ENCODE results near the gene MAD1L1.

DNA sequence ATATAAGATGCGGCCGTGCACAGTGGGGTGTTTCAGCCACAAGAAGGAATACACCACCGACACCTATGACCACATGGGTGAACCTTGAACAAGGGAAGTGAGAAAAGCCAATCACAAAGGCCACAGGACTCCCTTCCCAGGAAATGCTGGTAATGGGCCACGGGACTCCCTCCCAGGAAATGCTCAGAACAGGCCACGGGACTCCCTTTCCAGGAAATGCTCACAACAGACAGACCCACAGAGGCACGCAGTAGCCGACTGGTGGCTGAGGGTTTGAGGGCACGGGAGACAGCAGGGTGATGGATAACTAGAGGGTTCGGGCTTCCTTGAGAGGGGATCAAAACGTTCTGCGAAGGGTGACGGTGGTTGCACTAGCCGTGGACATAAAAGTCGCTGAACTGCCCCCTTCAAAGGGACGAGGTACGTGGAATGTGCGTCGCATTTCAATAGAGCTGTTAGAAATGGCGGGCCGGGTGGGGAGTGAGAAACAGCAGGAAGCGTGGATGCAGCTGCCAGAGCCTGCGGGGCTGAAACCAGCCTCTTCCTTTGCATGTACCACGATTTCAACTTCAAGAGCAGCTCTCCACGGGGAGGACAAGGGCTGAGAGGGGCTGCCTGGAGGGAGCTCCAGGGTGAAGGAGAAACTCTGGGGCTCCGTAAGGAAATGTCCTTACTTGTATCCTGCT lies 288.7 kb downstream of the MAD1L1 start:
- no peak for TF ChIP-seq POLR2A (IDR thresholded peaks at IDR 0.05; ENCODE audit: low read depth, low read length)
- TF ChIP-seq, protein P1, sequence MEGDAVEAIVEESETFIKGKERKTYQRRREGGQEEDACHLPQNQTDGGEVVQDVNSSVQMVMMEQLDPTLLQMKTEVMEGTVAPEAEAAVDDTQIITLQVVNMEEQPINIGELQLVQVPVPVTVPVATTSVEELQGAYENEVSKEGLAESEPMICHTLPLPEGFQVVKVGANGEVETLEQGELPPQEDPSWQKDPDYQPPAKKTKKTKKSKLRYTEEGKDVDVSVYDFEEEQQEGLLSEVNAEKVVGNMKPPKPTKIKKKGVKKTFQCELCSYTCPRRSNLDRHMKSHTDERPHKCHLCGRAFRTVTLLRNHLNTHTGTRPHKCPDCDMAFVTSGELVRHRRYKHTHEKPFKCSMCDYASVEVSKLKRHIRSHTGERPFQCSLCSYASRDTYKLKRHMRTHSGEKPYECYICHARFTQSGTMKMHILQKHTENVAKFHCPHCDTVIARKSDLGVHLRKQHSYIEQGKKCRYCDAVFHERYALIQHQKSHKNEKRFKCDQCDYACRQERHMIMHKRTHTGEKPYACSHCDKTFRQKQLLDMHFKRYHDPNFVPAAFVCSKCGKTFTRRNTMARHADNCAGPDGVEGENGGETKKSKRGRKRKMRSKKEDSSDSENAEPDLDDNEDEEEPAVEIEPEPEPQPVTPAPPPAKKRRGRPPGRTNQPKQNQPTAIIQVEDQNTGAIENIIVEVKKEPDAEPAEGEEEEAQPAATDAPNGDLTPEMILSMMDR (conservative IDR thresholded peaks at IDR 0.05; ENCODE audit: low read depth, low read length): no peak
- TF ChIP-seq RCOR1 (IDR thresholded peaks at IDR 0.05; ENCODE audit: insufficient replicate concordance, low read length): no peak
- no peak for TF ChIP-seq CEBPB (IDR thresholded peaks at IDR 0.05; ENCODE audit: low read depth, low read length)
- TF ChIP-seq MAFK (IDR thresholded peaks at IDR 0.05; ENCODE audit: low read depth, low read length): no peak
- TF ChIP-seq MXI1 (IDR thresholded peaks at IDR 0.05; ENCODE audit: borderline replicate concordance, low read depth, low read length): no peak
- TF ChIP-seq, protein P2, sequence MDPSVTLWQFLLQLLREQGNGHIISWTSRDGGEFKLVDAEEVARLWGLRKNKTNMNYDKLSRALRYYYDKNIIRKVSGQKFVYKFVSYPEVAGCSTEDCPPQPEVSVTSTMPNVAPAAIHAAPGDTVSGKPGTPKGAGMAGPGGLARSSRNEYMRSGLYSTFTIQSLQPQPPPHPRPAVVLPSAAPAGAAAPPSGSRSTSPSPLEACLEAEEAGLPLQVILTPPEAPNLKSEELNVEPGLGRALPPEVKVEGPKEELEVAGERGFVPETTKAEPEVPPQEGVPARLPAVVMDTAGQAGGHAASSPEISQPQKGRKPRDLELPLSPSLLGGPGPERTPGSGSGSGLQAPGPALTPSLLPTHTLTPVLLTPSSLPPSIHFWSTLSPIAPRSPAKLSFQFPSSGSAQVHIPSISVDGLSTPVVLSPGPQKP (IDR thresholded peaks at IDR 0.05; ENCODE audit: borderline replicate concordance, low read depth, low read length): no peak
- TF ChIP-seq BHLHE40 (IDR thresholded peaks at IDR 0.05; ENCODE audit: low read depth, low read length): no peak
- no peak for TF ChIP-seq NFE2L2 (IDR thresholded peaks at IDR 0.05; ENCODE audit: low read depth, low read length)
